NOMO-1 treated with dmso at 0.1 percent for 144 hours (cell line): ENCODE measurements around the gene RFESD.
"Not testable (repeated sequence)": the region's sequence is repeated elsewhere in the genome, so short reads cannot be mapped to it uniquely, and the experiment has no call there.

Experiments used
- DNase-seq: peaks from one replicate; lab custom pipeline; 2025; ENCODE audit not compliant: unreplicated experiment; lab: John Stamatoyannopoulos, UW

RFESD gene

GRCh38 chr5:95706196-95706595 lies 59.6 kb downstream of the RFESD start:
- not testable (repeated sequence) for DNase-seq

DNA sequence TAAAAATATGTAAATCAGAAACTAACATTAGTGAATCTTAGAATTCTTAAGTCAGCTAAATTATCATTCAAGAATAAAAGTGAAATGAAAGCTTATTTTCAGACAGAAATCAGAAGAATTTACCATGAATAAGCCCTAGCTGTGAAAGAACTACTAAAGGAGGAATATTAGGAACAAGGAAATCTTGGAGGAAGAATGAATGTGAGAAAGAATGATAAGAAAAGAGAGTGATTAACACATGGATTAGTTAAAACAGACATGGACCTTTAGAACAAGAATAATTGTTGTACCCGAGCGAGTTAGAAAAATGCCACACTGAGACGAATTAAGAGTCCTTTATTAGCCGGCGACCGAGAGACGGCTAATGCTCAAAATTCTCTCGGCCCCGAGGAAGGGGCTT lies 60.5 kb downstream of the RFESD start:
- DNase-seq: no peak
